Astrocyte (in vitro differentiated cells and primary cell): Measurements from ENCODE around the gene LRRC18.

ENCODE experiments used
- EZH2 ChIP-seq: IDR thresholded peaks from 2 replicates; pipeline ENCODE4 v1.6.1; 2012; ENCODE audit warnings: mild to moderate bottlenecking, low read length, inconsistent platforms; ENCODE audit not compliant: insufficient read depth
- TF ChIP-seq, protein P1 (sequence below): IDR thresholded peaks from 2 replicates; pipeline ENCODE4 v1.5.1; 2011; ENCODE audit warnings: low read depth, mild to moderate bottlenecking, inconsistent platforms, low read length, moderate library complexity; ENCODE audit not compliant: insufficient read depth

DNA sequence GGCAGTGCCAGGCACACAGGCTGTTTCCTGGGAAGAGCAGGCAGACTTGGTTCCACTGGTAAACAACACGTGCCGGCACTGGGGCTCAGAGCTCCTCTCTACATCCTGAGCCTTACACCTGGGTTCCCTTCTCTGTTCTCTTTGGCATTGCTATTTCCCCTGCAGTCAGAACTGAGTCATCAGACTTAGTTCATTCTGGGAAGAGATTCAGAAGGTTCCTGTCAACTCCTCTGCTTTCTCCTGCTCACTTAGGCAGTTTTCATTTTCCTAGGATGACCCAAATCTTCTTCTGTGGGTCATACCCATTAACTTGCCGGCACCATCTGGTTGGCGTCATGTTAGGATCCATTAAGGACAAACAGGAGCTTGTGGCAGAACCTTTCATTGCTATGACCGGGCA lies 33.4 kb upstream of the LRRC18 start:
- TF ChIP-seq, protein P1, sequence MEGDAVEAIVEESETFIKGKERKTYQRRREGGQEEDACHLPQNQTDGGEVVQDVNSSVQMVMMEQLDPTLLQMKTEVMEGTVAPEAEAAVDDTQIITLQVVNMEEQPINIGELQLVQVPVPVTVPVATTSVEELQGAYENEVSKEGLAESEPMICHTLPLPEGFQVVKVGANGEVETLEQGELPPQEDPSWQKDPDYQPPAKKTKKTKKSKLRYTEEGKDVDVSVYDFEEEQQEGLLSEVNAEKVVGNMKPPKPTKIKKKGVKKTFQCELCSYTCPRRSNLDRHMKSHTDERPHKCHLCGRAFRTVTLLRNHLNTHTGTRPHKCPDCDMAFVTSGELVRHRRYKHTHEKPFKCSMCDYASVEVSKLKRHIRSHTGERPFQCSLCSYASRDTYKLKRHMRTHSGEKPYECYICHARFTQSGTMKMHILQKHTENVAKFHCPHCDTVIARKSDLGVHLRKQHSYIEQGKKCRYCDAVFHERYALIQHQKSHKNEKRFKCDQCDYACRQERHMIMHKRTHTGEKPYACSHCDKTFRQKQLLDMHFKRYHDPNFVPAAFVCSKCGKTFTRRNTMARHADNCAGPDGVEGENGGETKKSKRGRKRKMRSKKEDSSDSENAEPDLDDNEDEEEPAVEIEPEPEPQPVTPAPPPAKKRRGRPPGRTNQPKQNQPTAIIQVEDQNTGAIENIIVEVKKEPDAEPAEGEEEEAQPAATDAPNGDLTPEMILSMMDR = no peak
- no peak for TF ChIP-seq EZH2
